ENCODE results near the gene PARD3B.

Gene PARD3B

GRCh38 chr2:204586444-204587180, 41.3 kb downstream of the PARD3B start:
- no peak for DNase-seq (ENCODE audit: low spot score)

DNA sequence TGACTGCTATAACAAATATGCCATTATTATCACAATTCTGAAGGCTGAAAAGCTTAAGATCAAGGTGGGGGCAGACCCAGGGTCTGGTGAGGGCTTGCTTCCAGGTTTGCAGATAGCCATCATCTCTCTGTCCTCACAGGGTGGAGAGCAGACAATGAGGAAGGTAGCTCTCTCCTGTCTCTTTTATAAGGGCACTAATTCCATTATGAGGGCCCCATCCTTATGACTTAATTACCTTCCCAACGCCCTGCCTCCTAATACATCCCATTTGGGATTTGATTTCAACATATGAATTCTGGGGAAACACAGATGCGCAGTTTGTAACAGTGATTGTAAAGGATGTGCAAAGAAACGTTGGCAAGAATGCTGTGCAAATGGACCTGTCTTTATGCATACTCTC, 44.8 kb downstream of the PARD3B start:
- no peak for DNase-seq (ENCODE audit: low spot score)

DNA sequence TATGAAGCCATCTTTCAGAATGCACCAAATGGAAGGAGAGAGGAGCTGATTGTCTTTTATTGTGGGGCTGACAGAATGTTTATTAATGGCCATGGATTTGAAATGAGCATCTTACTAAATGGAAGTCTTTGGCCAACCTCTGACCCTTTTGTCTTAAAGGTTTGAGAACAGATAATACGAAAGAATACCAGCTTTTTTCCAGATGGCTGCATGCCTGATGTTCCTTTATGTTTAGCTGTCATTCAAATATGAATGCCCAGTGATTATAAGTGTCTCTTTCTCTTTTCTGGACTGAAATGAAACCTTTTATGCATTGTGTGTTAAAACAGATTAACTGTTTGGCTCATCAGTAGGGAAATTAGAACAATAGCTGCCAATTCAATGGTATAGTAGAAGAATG, 46.0 kb downstream of the PARD3B start:
- no peak for DNase-seq (ENCODE audit: low spot score)

GRCh38 chr2:204604061-204604460, 58.8 kb downstream of the PARD3B start:
- no peak for DNase-seq (ENCODE audit: low spot score)

- DNase-seq (ENCODE audit: low spot score), result peak; percentile 62
Observed at GRCh38 chr2:204608237-204608939, 63.1 kb downstream of the PARD3B start.

DNA sequence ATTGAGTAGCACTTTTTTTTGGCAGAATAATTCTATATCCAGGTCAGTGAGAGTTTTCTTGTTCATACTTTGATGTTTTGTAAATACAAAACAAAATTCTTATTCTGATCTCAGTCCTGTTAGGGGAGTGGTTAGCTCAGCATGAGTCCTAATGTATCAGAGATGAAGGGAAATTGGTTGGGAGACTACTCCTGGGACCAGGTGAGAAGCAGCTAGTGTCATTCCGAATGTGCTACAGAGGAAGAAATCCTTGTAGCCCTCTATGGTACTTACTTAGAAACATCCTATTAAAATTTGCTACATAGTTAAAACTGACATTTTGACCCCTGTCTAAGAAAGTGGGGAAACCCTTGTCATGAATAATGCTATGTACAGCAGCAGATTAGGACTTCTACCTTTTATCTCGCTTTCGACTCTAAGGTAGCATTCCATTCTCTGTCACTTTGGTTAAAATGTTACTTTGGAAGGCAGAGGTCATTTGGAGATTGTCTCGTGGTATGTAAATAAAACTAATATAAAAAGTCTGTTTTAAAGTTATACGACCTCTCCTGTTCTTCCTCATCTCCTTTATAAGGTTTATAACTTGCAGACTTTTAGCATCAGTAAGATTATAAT, 65.8 kb downstream of the PARD3B start:
- no peak for DNase-seq (ENCODE audit: low spot score)

DNA sequence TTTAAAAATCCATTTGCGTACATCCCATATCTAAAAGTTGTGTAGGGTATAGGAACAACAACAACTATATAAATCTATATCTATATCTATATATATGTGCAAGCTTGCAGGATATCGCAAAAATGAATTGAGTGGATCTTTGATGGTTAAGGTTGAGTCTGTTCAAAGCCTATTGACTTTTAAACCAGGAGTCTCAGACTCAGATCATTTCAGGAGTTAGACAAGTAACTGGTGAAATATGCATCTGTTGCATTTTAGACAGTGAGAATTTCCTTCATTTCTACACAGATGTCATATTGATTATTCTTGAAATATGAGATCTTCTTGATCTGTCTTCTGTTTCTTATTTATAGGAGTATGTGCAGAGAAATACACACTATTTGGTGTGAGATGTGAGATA, 66.5 kb downstream of the PARD3B start:
- DNase-seq (ENCODE audit: low spot score), result no peak

GRCh38 chr2:204613635-204614034, 68.4 kb downstream of the PARD3B start:
- no peak for DNase-seq (ENCODE audit: low spot score)

GRCh38 chr2:204615456-204615855, 70.2 kb downstream of the PARD3B start:
- no peak for DNase-seq (ENCODE audit: low spot score)

- peak; percentile 12 for DNase-seq (ENCODE audit: low spot score)
Observed at GRCh38 chr2:204625135-204625534, 79.9 kb downstream of the PARD3B start.

DNA sequence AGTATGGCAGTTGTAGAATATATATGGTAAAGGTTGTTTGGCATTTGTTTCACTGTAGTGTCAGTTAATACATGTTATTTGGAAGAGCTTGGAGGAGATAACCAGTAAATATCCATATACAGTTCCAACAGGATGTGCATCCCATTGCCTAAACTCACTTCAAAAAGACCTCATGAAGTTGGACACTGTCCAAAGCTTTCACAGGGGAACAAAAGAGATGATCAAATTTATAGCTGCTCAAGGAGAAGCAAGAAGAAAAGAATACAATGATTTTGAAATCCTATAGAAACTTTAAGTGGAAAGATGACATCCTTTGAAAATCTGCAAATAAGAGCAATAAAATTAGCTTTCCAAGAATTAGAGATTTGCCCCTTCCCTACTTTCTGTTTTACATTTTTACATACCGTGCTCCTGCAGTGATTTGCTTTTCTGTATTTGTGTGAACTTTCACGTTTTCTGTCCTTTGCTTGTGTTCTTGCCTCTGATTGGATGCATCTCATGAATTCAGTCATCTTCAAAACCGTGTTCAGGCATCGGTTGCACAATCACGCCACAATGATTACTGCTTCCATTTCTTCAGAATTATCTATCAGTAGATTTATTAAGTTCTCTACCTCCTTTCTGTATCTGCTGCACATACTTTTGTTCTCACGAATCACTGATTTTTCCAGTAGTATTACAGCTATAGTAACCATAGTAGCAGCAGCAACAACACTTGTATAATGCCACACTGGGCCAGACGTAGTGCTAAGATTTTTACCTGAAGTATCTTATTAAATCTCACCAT, 83.8 kb downstream of the PARD3B start:
- DNase-seq (ENCODE audit: low spot score), result no peak

- DNase-seq (ENCODE audit: low spot score), result no peak
Observed at GRCh38 chr2:204632410-204632809, 87.1 kb downstream of the PARD3B start.

- no peak for DNase-seq (ENCODE audit: low spot score)
Observed at GRCh38 chr2:204634564-204634963, 89.3 kb downstream of the PARD3B start.

DNA sequence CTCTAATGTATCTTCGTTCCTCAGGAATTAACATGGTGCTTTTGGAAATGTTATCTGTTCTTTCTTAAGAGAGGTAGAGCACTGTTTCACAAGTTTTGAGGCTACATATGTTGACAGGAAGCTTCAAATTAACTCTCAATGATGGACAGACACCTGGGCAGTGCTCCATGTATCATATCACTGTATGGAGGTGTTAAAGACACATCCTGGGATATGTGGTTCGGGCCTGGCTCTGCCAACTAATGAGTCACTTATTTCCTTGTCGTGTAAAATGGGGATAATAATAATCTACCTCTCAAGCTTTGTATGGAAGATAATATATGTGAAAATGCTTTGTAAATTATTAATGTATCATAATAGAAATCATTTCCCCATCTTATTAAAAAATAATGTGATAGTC, 90.2 kb downstream of the PARD3B start:
- DNase-seq (ENCODE audit: low spot score), result no peak

DNA sequence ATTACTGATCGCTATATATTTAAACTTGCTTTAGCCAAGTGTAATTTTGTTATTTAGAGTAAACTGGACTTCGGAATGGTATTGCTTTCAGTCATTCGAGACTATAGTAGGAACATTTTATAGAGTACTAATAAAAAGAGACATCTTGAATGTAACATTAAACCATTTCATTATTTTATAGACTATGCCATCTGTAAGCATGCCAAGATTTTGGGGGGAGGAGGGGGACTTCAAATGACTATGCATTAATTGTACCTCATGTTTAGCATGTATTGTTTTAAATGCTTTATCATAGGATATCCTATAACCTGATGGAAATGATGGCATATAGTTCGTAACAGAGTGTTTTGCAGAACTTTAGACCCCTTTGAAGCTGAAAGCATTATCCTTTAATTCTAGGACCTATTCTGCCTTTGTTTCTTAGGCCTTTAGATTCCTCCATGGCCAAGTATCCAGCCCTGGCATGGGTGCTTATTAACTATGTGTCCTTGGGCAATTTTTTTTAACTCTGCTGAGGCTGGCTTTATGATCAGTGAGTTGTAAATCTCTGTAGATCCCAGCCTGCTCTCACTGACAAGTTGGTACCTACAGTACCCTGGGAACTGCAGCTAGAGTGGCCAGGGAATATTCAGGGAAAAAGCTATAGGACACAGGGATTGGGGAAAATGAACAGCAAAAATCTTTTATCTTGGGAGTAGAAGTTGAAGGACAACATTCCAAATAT, 93.4 kb downstream of the PARD3B start:
- no peak for DNase-seq (ENCODE audit: low spot score)

DNA sequence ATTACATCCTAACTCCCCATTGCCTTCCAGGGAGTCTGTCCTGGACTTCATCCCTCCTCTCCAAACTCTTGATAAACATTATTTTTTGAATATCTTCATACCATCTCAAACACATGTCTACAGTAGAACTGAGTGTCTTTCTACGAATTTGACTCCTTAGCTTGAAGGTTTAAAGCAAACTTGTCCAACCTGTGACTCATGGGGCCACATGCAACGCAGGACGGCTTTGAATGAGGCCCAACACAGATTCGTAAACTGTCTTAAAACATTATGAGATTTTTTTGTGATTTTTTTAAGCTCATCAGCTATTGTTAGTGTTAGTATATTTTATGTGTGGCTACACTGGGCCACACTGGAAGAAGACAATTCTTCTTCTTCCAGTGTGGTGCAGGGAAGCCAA, 98.1 kb downstream of the PARD3B start:
- no peak for DNase-seq (ENCODE audit: low spot score)

- DNase-seq (ENCODE audit: low spot score), result peak; percentile 31
Observed at GRCh38 chr2:204645018-204645773, 99.9 kb downstream of the PARD3B start.

- DNase-seq (ENCODE audit: low spot score), result no peak
Observed at GRCh38 chr2:204647626-204648025, 102.4 kb downstream of the PARD3B start.

DNA sequence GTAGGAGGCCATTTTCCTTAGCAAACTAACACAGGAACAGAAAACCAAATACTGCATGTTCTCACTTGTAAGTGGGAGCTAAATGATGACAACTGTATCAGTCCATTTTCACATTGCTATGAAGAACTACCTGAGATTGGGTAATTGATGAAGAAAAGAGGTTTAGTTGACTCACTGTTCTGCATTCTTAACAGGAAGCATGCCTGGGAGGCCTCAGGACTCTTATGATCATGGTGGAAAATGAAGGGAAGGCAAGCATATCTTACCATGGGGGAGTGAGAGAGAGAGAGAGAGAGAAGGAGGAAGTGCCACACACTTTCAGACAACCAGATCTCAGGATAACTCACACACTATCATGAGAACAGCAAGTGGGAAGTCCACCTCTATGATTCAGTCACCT, 105.3 kb downstream of the PARD3B start:
- DNase-seq (ENCODE audit: low spot score), result no peak

DNA sequence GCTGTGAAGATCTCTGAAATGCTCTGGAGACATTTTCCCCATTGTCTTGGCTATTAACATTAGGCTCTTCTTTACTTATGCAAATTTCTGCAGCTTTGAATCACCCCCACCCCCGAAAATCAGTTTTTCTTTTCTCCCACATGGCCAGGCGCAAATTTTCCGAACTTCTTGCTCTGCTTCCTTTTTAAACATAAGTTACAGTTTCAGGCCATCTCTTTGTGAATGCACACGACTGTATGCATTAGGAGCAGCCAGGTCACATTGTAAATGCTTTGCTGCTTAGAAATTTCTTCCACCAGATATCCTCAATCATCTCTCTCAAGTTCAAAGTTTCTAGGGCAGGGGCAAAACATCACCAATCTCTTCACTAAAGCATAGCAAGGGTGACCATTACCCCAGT, 106.8 kb downstream of the PARD3B start:
- DNase-seq (ENCODE audit: low spot score), result no peak

DNA sequence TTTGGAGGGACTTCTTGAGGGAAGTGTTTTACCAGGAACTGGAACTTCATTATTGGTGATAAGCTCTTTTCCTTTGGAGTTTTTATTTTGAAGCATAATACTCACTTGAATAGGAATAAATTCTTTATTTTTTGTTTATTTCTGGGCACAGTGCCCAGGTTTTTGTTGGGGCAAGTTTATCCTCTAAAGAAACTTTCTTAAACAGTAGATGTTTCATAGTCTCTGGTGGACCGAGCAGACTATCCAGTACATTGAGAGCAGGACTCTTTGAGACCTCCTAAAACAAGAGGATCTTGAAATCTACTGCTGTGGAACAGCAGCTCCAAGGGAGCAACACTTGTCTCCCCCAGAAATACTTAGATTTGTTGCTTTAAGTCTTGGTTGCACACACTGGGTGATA, 109.4 kb downstream of the PARD3B start:
- no peak for DNase-seq (ENCODE audit: low spot score)
